HG03571 (cell line): ENCODE measurements around the gene CAV2.
A peak's percentile ranks its signal among the peaks of the same experiment; 100 is the strongest.

ENCODE experiments used
- ATAC-seq: cut with Tn5 transposase; IDR thresholded peaks from one replicate; pipeline ENCODE4 v1.9.1; 2021; ENCODE audit not compliant: unreplicated experiment

The CAV2 gene

DNA sequence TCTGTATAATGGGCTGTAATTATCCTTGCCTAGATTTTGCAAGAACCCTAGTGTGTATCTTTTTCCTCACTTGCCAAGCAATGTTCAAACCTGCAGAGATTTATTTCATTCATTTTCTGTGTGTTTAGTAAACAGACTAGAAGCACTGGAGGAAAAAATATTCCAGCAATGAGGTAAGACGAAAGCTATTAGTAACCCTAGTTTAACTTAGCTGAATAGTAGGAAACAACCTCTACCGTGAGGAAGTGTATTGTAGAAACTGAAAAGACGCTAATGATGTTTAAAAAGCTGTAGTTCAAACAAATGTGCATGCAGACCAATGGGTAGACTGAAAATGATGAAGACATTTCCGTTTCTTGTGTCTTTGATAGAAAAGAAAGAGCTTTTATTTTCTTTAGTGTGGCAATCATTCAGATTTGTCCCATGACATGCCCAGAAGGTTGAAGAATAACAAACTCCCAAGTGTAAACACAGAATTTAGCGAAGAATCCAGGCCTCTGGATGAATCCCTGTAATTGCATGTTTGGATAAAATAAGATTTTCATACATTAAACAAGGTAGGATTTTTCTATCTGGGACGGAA, 46.0 kb downstream of the CAV2 start:
- no peak for ATAC-seq

DNA sequence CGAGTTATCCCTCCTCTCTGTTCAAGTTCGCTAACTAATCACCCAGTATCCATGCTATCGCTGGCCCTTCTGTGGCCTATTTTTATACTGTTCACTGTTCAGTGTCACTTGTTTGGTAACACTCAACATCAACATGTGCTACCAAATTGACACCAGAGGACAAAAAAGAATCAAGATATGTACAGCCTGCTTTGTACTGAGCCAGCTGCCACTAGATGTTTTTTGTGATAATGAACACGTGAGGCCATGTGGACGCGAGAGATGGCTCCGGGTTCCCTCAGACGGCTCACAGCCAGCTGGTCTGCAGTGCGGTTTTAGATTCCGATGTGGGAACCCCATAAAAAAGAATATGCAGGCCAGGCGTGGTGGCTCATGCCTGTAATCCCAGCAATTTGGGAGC, 46.5 kb downstream of the CAV2 start:
- ATAC-seq = no peak

DNA sequence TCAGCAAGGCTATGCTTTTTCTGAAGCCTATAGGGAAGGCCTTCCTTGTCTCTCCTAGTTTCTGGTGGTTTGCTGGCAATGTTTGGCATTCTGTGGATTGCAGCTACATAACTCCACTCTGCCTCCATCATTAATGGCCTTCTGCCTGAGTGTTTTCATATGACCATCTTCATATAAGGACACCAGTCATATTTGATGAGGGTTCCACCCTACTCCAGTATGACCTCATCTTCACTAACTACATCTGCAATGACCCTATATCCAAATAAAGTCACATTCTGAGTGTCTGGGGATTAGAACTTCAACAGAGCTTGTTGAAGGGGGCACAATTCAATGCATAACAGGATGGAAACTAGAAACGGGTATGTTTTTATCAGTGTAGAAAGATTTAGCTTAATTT, 47.4 kb downstream of the CAV2 start:
- ATAC-seq = no peak

DNA sequence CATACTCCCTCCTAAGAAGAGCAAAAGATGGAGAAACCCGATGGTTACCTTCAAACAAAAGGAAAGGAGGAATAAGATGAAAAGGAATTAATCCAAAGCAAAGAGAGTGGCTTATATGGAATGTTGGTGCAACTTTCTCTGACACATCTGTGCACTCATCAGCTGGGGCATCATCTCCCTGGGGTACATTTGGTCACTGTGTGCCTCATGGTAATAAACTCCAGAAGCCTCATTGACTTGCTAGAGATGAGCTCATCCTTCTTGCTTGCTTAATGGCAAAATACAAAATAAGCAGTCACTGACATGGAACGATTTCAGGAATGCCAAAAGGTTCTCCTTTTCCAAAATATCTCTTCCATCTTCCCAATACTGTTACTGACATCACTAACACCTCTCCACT, 47.8 kb downstream of the CAV2 start:
- ATAC-seq = no peak

DNA sequence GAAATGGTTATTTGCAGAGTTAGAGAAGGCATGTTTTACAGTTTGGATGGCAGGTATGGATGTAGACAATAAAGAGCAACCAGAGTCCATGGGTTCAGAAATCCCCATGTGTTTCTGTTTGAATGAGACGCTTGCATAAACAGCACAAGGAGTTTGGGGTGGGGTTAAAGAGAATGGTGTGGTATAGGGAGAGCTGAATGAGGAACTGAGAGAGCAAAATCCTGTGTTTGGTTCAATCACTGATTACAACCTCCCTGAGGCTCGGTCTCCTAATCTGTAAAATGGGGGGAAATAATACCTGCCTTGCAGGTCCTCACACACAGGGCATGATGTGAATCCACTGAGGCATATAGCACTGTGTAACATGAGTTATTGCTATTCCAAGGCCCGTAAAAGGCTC, 49.0 kb downstream of the CAV2 start:
- ATAC-seq = peak; percentile 81

DNA sequence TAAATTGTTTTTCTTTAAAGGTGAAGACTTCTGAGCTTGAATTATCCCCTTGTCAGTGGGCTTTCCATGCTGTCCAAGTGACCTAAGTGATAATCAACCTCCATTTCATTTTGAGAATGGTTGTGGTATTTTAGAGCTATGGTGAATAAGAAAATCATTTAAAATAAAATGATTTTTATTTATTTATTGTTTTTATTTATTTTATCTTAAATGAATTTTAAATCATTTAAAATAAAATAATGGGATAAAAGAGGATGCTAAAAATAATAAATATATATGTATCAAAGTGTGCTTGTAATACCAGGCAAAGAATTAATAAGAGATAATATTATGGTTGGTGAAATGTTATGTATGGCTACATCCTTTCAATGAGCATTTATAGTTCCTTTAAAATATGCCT, 49.8 kb downstream of the CAV2 start:
- ATAC-seq = no peak

DNA sequence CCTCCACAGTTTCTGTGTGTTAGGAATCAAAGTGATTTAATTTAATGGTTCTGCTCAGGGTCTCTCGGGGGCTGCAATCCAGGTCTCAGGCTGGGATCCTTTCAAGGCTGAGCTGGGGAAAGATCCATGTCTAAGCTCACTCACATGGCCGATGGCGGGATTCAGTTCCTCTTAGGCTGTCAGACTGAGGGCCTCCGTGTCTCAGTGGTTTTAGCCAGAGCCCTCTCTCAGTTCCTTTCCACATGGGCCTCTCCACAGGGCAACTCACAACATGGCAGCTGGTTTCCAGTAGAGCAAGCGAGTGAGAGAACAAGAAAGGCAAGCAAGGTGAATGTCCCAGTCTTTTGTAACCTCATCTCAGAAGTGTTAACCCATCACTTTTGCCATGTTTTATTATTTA, 52.2 kb downstream of the CAV2 start:
- no peak for ATAC-seq

DNA sequence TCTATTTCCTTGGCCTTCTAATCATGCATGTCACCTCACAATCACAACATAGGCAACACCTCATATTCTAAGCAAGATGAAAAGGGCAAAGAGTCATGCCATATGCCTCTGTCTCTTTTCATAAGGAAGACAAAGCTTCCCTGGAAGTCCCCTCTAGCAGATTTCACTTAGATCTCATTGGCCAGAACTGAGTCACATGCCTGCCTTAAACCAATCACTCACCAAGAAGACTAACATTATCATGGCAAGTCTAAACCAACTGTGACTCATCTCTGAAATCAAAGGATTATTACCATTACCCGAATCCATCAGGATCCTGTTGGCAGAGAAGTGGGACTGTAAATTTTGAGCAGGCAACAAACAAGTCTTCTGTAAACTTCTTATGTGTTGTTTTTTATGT, 53.1 kb downstream of the CAV2 start:
- ATAC-seq = no peak

DNA sequence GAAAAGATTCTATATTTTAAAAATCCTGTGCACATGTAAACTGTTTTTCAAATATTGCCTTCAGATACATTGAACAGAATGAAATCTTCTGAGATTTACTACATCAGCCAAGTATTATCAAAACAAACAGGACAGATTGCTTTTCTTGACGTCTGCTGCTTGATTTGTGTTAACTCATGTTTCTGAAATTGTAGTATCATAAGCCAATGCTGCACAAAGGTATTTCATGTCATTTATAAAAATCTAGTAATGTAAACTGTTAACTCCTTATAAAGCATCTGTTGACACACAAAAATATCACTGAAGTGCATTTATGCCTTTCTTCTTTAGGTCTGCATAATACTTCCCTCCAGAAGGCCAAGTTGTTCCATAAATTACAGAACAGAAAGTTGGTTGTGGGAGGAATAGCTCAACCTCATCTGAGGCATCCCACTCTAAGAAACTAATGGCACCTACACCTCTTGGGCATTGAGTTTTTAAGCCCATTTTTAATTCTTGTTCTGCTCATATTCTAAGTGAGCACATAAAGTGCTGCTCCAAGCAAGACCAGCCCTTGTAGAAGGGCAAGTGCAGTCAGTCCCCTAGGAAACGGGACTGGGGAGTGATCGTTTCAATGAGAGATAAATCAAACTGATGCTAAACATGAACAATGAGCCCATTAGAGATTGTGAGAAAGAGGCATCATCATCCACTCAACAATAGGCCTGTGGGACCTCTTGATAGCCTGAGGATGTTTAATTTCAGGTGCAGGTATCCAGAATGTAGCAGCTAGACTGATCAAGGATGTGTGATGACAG, 53.8 kb downstream of the CAV2 start:
- no peak for ATAC-seq

DNA sequence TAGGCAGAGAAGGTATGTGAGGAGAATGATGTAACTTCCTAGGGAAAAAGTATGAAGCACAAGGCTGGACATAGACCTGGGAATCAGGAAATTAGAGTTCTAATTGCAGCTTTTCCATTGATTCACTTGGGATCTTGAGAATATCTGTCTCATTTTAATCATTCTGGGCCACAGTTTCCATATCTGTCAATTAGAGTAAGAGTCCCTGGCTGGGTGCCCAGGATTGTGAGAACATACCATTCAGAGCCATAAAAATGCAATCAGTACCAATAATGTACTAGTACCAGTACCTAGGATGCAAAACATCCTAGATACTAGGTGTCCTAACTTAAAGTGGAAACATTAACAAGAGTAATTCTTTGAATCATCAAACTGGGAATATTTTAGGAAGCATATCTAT, 54.9 kb downstream of the CAV2 start:
- ATAC-seq = no peak

DNA sequence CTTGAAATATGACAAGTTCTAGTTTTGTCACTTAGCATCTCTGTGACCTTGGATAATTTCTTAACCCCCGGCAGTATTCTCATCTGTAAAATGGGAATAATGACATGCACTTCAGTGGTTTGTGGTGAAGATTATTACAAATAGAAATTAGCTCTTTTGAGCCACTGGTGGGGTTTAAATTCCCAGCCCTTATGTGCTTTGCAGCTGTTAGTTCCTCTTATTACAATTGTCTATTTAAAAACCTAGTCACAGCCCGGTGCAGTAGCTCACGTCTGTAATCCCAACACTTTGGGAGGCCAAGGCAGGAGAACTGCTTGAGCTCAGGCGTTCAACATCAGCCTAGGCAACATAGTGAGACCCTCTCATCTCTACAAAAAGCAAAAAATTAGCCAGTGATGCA, 55.4 kb downstream of the CAV2 start:
- no peak for ATAC-seq

DNA sequence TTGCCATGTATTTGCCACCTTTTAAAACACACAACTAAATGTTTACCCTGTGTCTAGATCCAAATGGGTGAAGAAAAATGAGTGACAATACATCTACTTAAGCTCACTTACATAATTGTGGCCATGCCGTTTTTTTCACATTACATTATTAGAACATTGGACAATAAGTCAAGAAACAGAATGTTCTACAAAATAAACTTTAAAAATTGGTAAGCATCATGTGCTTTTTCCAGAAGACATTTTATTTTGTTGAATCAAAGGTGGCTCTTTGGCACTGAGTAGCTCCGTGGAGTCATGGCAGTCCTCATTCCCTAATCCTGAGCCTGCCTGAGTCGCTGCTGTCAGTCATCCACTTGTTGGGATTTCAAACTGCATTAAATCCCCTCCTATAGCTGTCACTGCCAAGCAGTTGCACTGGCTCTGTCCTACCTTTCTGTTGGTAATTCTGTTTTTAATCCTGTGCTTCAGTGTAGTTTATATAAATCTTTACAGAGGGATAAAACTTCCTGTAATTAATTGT, 57.6 kb downstream of the CAV2 start:
- no peak for ATAC-seq

DNA sequence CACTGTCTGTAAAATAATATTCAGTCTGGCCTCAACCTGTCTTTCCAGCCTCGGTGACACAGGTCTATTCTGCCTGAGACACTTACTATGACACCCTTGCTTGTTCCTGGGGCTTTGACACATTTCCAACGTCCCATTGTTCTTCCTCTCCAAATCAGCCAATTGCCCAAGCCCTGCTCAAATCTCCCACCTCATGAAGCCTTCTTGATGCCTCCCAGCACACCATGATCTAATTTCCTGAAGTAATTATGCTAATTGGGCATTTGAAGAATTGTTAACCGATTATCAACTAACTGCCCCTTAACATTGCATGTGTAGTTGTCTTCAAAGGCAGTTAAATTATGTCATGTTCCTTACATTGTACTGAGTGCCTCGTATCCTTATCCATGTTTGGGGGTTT, 58.4 kb downstream of the CAV2 start:
- no peak for ATAC-seq
